ENCODE results near the gene RIMS4.

RIMS4 gene

DNA sequence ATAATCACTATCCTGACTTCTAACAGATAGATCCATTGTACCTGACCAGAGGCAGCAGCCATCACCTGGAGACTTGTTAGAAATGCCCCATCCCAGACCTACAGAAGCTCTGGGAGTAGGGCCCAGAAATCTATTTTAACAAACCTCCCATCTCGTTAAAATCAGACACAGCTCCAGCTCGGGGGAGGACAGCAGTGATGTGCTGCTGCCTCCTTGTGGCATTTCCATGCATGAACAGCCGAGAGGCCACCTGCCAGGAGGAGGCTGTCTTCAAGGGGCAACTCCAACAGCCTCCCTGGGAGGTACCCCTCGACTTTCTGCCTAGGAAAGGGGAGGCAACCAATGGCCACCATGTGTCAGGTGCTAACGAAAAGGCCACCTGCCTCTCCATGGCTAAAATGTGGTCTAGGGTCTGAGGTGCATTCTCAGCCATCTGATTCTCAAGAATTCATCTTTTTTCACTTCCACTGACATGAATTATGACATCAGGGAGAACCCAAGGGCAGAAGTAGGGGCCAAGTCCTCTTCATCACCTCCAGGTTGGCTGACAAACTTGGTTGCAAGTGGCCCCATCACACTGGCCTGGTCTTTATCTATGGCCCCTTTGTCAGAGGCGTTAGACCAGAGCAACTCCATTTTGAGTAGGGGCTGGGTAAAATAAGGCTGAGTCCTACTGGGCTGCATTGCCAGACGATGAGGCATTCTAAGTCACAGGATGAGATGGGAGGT lies 76.8 kb downstream of the RIMS4 start:
- DNase-seq (ENCODE audit: low read depth in 1 of 2, low spot score in 1 of 2) = peak in 1 of 2 experiments; percentile 60
- H3K27ac ChIP-seq (replicated peaks) = no peak overlapping the region

DNA sequence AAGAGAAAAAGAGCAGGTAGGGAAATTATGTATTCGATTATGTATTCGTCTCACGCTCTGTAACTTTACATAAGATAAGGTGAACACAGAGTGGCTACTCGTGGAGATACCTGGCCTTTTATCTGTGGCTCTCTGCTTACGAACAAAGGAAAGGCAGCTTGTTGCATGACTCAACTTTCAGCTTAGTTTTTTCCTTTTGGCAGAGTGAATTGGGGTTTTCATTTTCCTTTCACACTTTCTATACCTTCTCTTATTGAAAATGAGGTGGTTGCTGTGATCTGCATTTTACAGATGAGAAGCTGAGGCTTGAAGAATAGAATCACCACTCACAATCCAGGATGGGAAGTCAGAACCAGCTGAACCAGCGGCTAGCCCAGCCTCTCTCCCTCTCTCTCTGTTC lies 78.0 kb downstream of the RIMS4 start:
- no peak overlapping the region for H3K4me3 ChIP-seq (replicated peaks; ENCODE audit: insufficient read depth, low read length)
- DNase-seq (ENCODE audit: low read depth in 1 of 2, low spot score in 1 of 2) = no peak
- H3K27ac ChIP-seq (replicated peaks) = no peak overlapping the region
- H3K27me3 ChIP-seq (ENCODE audit: insufficient read depth, poor library complexity, severe bottlenecking) = no peaks in the 10 kb centered on the region
- no peak for TF ChIP-seq SPI1 (IDR thresholded peaks at IDR 0.05; ENCODE audit: borderline replicate concordance, low read depth)
- no peak for TF ChIP-seq GABPA (IDR thresholded peaks at IDR 0.05; ENCODE audit: low read depth)

More for the DNA sequence above, 76.8 kb downstream of the RIMS4 start:
- H3K27me3 ChIP-seq (ENCODE audit: insufficient read depth, poor library complexity, severe bottlenecking) = no peaks in the 10 kb centered on the region
- TF ChIP-seq GABPA (IDR thresholded peaks at IDR 0.05; ENCODE audit: low read depth) = no peak
- TF ChIP-seq, protein P1, sequence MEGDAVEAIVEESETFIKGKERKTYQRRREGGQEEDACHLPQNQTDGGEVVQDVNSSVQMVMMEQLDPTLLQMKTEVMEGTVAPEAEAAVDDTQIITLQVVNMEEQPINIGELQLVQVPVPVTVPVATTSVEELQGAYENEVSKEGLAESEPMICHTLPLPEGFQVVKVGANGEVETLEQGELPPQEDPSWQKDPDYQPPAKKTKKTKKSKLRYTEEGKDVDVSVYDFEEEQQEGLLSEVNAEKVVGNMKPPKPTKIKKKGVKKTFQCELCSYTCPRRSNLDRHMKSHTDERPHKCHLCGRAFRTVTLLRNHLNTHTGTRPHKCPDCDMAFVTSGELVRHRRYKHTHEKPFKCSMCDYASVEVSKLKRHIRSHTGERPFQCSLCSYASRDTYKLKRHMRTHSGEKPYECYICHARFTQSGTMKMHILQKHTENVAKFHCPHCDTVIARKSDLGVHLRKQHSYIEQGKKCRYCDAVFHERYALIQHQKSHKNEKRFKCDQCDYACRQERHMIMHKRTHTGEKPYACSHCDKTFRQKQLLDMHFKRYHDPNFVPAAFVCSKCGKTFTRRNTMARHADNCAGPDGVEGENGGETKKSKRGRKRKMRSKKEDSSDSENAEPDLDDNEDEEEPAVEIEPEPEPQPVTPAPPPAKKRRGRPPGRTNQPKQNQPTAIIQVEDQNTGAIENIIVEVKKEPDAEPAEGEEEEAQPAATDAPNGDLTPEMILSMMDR (IDR thresholded peaks at IDR 0.05; ENCODE audit: insufficient read depth, low read length) = peak; percentile 90
- H3K4me3 ChIP-seq (replicated peaks; ENCODE audit: insufficient read depth, low read length) = no peak overlapping the region

DNA sequence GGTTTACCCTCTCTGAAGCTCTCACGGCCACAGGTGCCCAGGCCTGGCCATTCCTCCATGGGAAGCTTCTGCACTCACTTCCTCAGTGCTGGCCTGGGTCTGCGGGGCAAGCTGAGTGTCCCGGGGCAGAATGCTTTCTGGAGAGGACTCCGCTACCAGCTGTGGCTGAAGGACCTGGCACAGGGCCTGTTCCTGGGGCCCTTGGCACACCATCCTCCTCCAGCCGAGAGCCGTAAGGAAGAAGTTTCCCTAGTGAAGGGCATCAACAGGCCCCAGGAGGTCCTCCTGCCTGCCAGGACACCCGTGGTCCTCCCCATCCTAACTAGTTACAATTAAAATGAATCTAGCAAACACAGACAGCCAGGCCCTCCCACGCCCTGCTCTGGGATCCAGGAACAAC lies 78.7 kb downstream of the RIMS4 start:
- TF ChIP-seq, protein P1 (IDR thresholded peaks at IDR 0.05; ENCODE audit: insufficient read depth, low read length) = no peak
- TF ChIP-seq POLR2AphosphoS5 (IDR thresholded peaks at IDR 0.05; ENCODE audit: low read depth) = no peak
- no peak for TF ChIP-seq GABPA (IDR thresholded peaks at IDR 0.05; ENCODE audit: low read depth)
- TF ChIP-seq, protein P2, sequence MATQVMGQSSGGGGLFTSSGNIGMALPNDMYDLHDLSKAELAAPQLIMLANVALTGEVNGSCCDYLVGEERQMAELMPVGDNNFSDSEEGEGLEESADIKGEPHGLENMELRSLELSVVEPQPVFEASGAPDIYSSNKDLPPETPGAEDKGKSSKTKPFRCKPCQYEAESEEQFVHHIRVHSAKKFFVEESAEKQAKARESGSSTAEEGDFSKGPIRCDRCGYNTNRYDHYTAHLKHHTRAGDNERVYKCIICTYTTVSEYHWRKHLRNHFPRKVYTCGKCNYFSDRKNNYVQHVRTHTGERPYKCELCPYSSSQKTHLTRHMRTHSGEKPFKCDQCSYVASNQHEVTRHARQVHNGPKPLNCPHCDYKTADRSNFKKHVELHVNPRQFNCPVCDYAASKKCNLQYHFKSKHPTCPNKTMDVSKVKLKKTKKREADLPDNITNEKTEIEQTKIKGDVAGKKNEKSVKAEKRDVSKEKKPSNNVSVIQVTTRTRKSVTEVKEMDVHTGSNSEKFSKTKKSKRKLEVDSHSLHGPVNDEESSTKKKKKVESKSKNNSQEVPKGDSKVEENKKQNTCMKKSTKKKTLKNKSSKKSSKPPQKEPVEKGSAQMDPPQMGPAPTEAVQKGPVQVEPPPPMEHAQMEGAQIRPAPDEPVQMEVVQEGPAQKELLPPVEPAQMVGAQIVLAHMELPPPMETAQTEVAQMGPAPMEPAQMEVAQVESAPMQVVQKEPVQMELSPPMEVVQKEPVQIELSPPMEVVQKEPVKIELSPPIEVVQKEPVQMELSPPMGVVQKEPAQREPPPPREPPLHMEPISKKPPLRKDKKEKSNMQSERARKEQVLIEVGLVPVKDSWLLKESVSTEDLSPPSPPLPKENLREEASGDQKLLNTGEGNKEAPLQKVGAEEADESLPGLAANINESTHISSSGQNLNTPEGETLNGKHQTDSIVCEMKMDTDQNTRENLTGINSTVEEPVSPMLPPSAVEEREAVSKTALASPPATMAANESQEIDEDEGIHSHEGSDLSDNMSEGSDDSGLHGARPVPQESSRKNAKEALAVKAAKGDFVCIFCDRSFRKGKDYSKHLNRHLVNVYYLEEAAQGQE (IDR thresholded peaks at IDR 0.05; ENCODE audit: insufficient replicate concordance, low read depth) = no peak
- TF ChIP-seq SPI1 (IDR thresholded peaks at IDR 0.05; ENCODE audit: borderline replicate concordance, low read depth) = no peak
- no peak for DNase-seq (ENCODE audit: low read depth in 1 of 2, low spot score in 1 of 2)
- Histone ChIP-seq H3K4me3 (replicated peaks; ENCODE audit: insufficient read depth, low read length) (no peak overlapping the region), H3K27ac (replicated peaks) (no peak overlapping the region), H3K27me3 (ENCODE audit: insufficient read depth, poor library complexity, severe bottlenecking) (no peaks in the 10 kb centered on the region)

DNA sequence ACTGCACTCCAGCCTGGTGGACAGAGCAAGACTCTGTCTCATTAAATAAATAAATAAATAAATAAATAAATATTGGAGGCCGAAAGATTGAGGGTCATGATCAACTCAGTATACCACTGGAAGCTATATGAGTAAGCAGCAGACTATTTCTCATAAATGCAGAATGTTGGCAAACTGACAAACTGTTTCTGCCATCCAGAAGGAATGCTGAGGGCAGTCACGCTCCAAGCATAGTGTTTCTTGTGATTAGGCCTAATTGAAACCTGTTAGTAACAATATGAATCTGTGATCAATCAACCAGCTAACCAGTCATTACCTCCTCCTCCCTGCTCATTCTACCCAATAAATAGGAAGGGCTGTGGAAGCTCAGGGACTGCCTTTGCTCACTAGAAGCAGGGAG lies 79.9 kb downstream of the RIMS4 start:
- Histone ChIP-seq H3K27me3 (ENCODE audit: insufficient read depth, poor library complexity, severe bottlenecking) (no peaks in the 10 kb centered on the region), H3K4me3 (replicated peaks; ENCODE audit: insufficient read depth, low read length) (no peak overlapping the region), H3K27ac (replicated peaks) (no peak overlapping the region)
- no peak for TF ChIP-seq GABPA (IDR thresholded peaks at IDR 0.05; ENCODE audit: low read depth)
- DNase-seq (ENCODE audit: low read depth in 1 of 2, low spot score in 1 of 2) = no peak

DNA sequence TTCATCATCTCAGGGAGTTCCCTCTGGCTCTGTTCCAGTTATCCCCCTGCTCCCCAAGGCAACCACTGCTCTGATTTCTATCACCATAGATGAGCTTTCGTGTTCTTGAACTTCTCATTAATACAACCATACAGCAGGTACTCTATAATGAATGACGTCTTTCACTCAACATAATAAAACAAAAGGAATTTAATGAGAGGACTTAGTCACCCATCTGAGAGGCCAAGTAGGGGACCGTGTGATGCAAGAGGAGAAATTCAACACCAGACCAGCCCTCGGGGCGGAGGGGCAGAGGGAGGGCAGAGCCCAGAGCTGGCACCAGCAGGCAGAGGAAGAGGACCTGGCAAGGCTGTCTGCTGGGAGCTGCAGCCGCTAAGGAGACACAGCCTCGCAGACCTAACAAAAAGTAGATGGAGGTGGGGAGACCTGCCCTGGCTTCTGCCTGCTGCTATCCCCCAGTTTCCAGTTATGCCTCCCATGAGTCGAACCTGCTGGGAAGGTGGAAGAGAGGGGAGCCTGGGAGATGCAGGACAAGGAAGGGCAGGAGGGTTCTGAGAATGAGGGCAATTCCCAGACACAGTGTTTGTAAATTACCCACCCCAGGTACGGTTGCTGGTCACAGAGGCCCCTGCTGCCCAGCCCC lies 81.4 kb downstream of the RIMS4 start:
- Histone ChIP-seq H3K4me3 (replicated peaks; ENCODE audit: insufficient read depth, low read length) (no peak overlapping the region), H3K27me3 (ENCODE audit: insufficient read depth, poor library complexity, severe bottlenecking) (no peaks in the 10 kb centered on the region), H3K27ac (replicated peaks) (no peak overlapping the region)
- DNase-seq (ENCODE audit: low read depth in 1 of 2, low spot score in 1 of 2) = peak; percentile 13 to 65
- TF ChIP-seq, protein P2 (IDR thresholded peaks at IDR 0.05; ENCODE audit: insufficient replicate concordance, low read depth) = no peak
- no peak for TF ChIP-seq SPI1 (IDR thresholded peaks at IDR 0.05; ENCODE audit: borderline replicate concordance, low read depth)
- no peak for TF ChIP-seq GABPA (IDR thresholded peaks at IDR 0.05; ENCODE audit: low read depth)
- TF ChIP-seq, protein P1 (IDR thresholded peaks at IDR 0.05; ENCODE audit: insufficient read depth, low read length) = no peak
- no peak for TF ChIP-seq POLR2AphosphoS5 (IDR thresholded peaks at IDR 0.05; ENCODE audit: low read depth)

Data from HL-60 (cell line).